Left ventricle myocardium superior (tissue), 1 donor: ENCODE measurements around the gene DMTF1. TPM values are rescaled to one million over a fixed set of nuclear protein-coding genes. Genes with fewer than 3 reads are reported as not detected.

ENCODE experiments used
- total RNA-seq: library from RNA; stranded (reverse); fragmentation: NEBNext Ultra II Directional; extraction: Animal tissue kit (Norgen Biotek cat#: 25700); gene quantifications from one replicate; pipeline ENCODE4 v1.2.1, GENCODE V29; 2021
- donor health status: DM: no; HTN: yes; CAD: no; lungs with severe emphysema.

Gene DMTF1
- total RNA-seq, 1 donor from 2014 or later: 24.4 TPM

Other genes starting within 250 kb of the DMTF1 start
- gene ELAPOR2, start 92.8 kb upstream of the DMTF1 start, total RNA-seq: 4.3 TPM
- gene TMEM243, start 67.3 kb downstream of the DMTF1 start, total RNA-seq: 4.3 TPM
- 8.8 TPM for gene CROT, start 193.2 kb downstream of the DMTF1 start, total RNA-seq